Endothelial cell of umbilical vein (primary cell): ENCODE measurements around the gene LHX3. TPM values are rescaled to one million over a fixed set of nuclear protein-coding genes. Genes with fewer than 3 reads are reported as not detected.

Experiments
- BruUV-seq: library from RNA; stranded (reverse); fragments of 400-500 nt; replicated peaks from 2 replicates; lab custom pipeline; 2021; lab: Mats Ljungman, UMichigan
- CTCF ChIA-PET: fragments of 300-600, 350-600 bp; sonication (Branson Sonifier 250); formaldehyde crosslinking; loops from one replicate; lab custom pipeline; 2021; ENCODE audit warnings: antibody characterized with exemption, inconsistent platforms; lab: Charles Lee
- POLR2A ChIA-PET: fragments of 300-600, 350-600 bp; sonication (Branson Sonifier 250); formaldehyde crosslinking; loops from one replicate; lab custom pipeline; 2021; ENCODE audit warnings: antibody characterized with exemption, inconsistent platforms; lab: Charles Lee
- DNase-seq: peaks from one replicate; pipeline ENCODE4 v3.0.0-alpha.2; 2011; ENCODE audit warnings: low read depth, low spot score
- FAIRE-seq: peaks from 2 replicates; lab custom pipeline; 2011; peaks lifted over from hg19 to GRCh38; lab: Jason Lieb, UNC
- H2AFZ ChIP-seq: 2 replicates; pipeline ENCODE4 v1.6.0; 2012; ENCODE audit warnings: low read depth, low read length, control low read depth, inconsistent platforms
- H3K27ac ChIP-seq: 2 replicates; pipeline ENCODE4 v1.5.1; 2011; ENCODE audit warnings: low read depth, mild to moderate bottlenecking, control low read depth, low read length, moderate library complexity; ENCODE audit not compliant: insufficient read depth
- H3K27me3 ChIP-seq, 2 experiments: 2 replicates each; pipeline versions ENCODE4 v1.6.0 to v1.6.1; 2011; ENCODE audit warnings: low read length in 2 of 2, mixed read lengths in 1 of 2; ENCODE audit not compliant: control insufficient read depth in 2 of 2, insufficient read depth in 2 of 2
- H3K36me3 ChIP-seq, 2 experiments: 2 replicates in 1 of 2; 3 replicates in 1 of 2; pipeline ENCODE4 v1.5.1; 2011; ENCODE audit warnings: low read length in 2 of 2, mild to moderate bottlenecking in 1 of 2, moderate library complexity in 1 of 2; ENCODE audit not compliant: control insufficient read depth in 2 of 2, insufficient read depth in 2 of 2; ENCODE audit errors: extremely low read depth in 1 of 2
- H3K4me1 ChIP-seq: 3 replicates; pipeline ENCODE4 v1.5.1; 2011; ENCODE audit warnings: mild to moderate bottlenecking, low read length; ENCODE audit not compliant: control insufficient read depth, insufficient read depth; ENCODE audit errors: extremely low read depth
- H3K4me2 ChIP-seq: 2 replicates; pipeline ENCODE4 v1.6.1; 2011; ENCODE audit warnings: low read length, control low read depth, mixed read lengths; ENCODE audit not compliant: insufficient read depth
- H3K4me3 ChIP-seq, 3 experiments: fragments of 200-600 bp in 1 of 3; sonication (generic), shearing (Covaris generic) in 1 of 3; replicated peaks in 1 of 3; 2 replicates each; pipeline ENCODE4 v1.5.1; 2011 to 2016; ENCODE audit warnings: control low read depth in 3 of 3, low read length in 3 of 3, mild to moderate bottlenecking in 2 of 3, inconsistent platforms in 1 of 3, low read depth in 1 of 3, moderate library complexity in 1 of 3; ENCODE audit not compliant: insufficient read depth in 1 of 3
- H3K79me2 ChIP-seq: 2 replicates; pipeline ENCODE4 v1.6.0; 2012; ENCODE audit warnings: low read length, inconsistent platforms; ENCODE audit not compliant: control insufficient read depth, insufficient read depth
- H3K9ac ChIP-seq: replicated peaks from 2 replicates; pipeline ENCODE3; 2011; ENCODE audit warnings: low read length, control low read depth; ENCODE audit not compliant: insufficient read depth; ENCODE audit errors: extremely low read depth
- H3K9me1 ChIP-seq: replicated peaks from 3 replicates; pipeline ENCODE4 v1.6.0; 2011; ENCODE audit warnings: mild to moderate bottlenecking, low read length; ENCODE audit not compliant: control insufficient read depth, insufficient read depth; ENCODE audit errors: extremely low read depth
- H3K9me3 ChIP-seq: replicated peaks from 2 replicates; pipeline ENCODE4 v1.5.1; 2012; ENCODE audit warnings: low read length, inconsistent platforms; ENCODE audit not compliant: control insufficient read depth, insufficient read depth
- H4K20me1 ChIP-seq: replicated peaks from 2 replicates; pipeline ENCODE3; 2011; ENCODE audit warnings: mild to moderate bottlenecking, low read length; ENCODE audit not compliant: control insufficient read depth, insufficient read depth; ENCODE audit errors: extremely low read depth
- EZH2 ChIP-seq: IDR thresholded peaks from 2 replicates; pipeline ENCODE4 v1.6.1; 2012; ENCODE audit warnings: borderline replicate concordance, low read depth, mild to moderate bottlenecking, moderate library complexity, low read length, inconsistent platforms; ENCODE audit not compliant: severe bottlenecking
- FOS ChIP-seq: IDR thresholded peaks from 2 replicates; pipeline ENCODE4 v1.6.1; 2011; ENCODE audit warnings: mild to moderate bottlenecking, low read length, moderate library complexity, borderline replicate concordance; ENCODE audit not compliant: insufficient read depth
- GATA2 ChIP-seq: IDR thresholded peaks from 2 replicates; pipeline ENCODE4 v1.7.0; 2011; ENCODE audit warnings: low read depth, mild to moderate bottlenecking, moderate library complexity, mixed read lengths, low read length; ENCODE audit not compliant: insufficient read length, insufficient read depth
- JUN ChIP-seq: IDR thresholded peaks from 2 replicates; pipeline ENCODE4 v1.6.1; 2011; ENCODE audit warnings: borderline replicate concordance, low read depth; ENCODE audit not compliant: insufficient read length, insufficient read depth
- MYC ChIP-seq: IDR thresholded peaks from one replicate; pipeline ENCODE4 v1.6.1; 2011; ENCODE audit warnings: mild to moderate bottlenecking, low read depth, low read length
- POLR2A ChIP-seq: IDR thresholded peaks from 2 replicates; pipeline ENCODE4 v1.6.1; 2012; ENCODE audit warnings: low read depth, mild to moderate bottlenecking, control low read depth, low read length
- POLR2AphosphoS5 ChIP-seq: IDR thresholded peaks from 2 replicates; pipeline ENCODE4 v1.6.1; 2012; ENCODE audit warnings: low read depth, mild to moderate bottlenecking, control low read depth, low read length, moderate library complexity; ENCODE audit not compliant: insufficient read depth
- dilution Hi-C: fragments of 300-500 bp; cut with MboI; formaldehyde crosslinking; loops from one replicate; pipeline ENCODE4 v1.15.0; 2019; ENCODE audit warnings: low sequenced_read_pairs; ENCODE audit not compliant: extremely low pct_ligation_motif_present
- intact Hi-C: fragments of 100-400 bp; cut with micrococcal nuclease; formaldehyde crosslinking; loops from one replicate; pipeline ENCODE4 v1.10.0; 2022
- polyA plus RNA-seq, 4 experiments: library from polyadenylated mRNA; depleted of rRNA in 3 of 4; stranded (reverse) in 3 of 4; unstranded in 1 of 4; fragments of >200 nt; gene quantifications; 2 replicates each; pipeline versions ENCODE4 v1.2.1 to v1.2.3, GENCODE V29; 2011 to 2012; ENCODE audit warnings: missing spikeins in 1 of 4
- total RNA-seq: library from RNA; stranded (reverse); gene quantifications from 2 replicates; pipeline ENCODE4 v1.2.3, GENCODE V29; 2021
- TF ChIP-seq, protein P1 (sequence below), 2 donors: IDR thresholded peaks; 1 replicate in 1 of 2; 2 replicates in 1 of 2; pipeline ENCODE4 v1.5.1; 2011; ENCODE audit warnings: low read length in 2 of 2, mild to moderate bottlenecking in 2 of 2, moderate library complexity in 2 of 2, control low read depth in 1 of 2, inconsistent platforms in 1 of 2, low read depth in 1 of 2; ENCODE audit not compliant: insufficient read depth in 1 of 2; ENCODE audit errors: extremely low read depth in 1 of 2
- TF ChIP-seq, protein P2 (sequence below): IDR thresholded peaks from 2 replicates; pipeline ENCODE4 v1.6.1; 2011; ENCODE audit not compliant: insufficient read depth, insufficient read length

The LHX3 gene
- total and polyA plus RNA-seq, 2 donors (not counting 3 experiments of a cell fraction or from before 2014, with no cell fraction given): not detected

DNA sequence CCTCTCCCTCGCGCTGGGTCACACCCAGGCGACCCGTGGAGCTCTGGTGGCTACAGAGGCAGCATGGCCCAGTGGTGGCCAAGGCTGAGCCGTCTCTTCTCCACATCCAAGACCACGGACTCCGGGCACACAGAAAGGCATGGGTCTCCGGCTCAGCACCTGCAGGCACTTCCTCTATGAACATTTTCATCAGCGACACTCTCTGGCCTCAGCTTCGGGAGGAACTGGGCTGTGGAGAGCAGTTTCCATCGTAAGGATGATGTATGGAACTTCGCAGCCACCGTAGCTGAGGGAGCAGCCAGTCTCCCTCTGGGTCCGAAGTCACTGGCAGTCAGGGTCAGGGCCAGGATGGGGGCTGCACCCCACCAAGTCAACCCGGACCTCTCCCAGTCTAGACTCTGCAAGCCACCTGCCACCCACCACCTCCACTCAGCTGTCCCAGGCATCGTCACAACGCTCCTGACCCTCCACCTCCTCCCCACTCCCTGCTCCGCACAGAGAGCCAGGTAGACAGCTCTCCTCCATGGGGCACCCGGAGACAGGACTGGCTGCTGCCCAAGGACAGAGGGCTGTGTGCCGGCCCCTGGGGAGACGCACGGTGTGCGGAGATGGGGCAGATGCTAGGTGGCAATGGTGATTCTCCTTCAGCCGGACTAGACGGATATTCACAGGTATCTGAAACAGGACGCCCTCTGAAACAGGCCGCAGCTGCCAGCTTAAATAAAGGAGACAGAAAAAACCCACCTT is 31.0 kb upstream of the LHX3 start:
- Histone ChIP-seq H3K36me3 (peaks cover 0 to 7% of the 10 kb centered on the region in 2 experiments), H3K79me2 (peaks cover 3% of the 10 kb centered on the region), H3K9me3 (no peaks in the 10 kb centered on the region), H3K4me3 (no peak overlapping the region), H3K27ac (no peak overlapping the region), H3K9me1 (no peaks in the 10 kb centered on the region), H3K9ac (no peak overlapping the region), H3K4me1 (no peaks in the 10 kb centered on the region), H3K4me2 (no peak overlapping the region), H4K20me1 (no peaks in the 10 kb centered on the region), H3K27me3 (no peaks in the 10 kb centered on the region), H2AFZ (no peak overlapping the region)
- dilution Hi-C loops (no loop called here), intact Hi-C loops (no loop called here)
- FAIRE-seq: no peak
- DNase-seq: no peak
- TF ChIP-seq POLR2AphosphoS5: no peak
- TF ChIP-seq MYC: no peak
- TF ChIP-seq, protein P1, sequence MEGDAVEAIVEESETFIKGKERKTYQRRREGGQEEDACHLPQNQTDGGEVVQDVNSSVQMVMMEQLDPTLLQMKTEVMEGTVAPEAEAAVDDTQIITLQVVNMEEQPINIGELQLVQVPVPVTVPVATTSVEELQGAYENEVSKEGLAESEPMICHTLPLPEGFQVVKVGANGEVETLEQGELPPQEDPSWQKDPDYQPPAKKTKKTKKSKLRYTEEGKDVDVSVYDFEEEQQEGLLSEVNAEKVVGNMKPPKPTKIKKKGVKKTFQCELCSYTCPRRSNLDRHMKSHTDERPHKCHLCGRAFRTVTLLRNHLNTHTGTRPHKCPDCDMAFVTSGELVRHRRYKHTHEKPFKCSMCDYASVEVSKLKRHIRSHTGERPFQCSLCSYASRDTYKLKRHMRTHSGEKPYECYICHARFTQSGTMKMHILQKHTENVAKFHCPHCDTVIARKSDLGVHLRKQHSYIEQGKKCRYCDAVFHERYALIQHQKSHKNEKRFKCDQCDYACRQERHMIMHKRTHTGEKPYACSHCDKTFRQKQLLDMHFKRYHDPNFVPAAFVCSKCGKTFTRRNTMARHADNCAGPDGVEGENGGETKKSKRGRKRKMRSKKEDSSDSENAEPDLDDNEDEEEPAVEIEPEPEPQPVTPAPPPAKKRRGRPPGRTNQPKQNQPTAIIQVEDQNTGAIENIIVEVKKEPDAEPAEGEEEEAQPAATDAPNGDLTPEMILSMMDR (IDR thresholded peaks at IDR 0.05; ENCODE audit: extremely low read depth in 1 of 2, insufficient read depth in 1 of 2, low read depth in 1 of 2, low read length in 2 of 2): no peak
- POLR2A ChIA-PET: no interaction called here
- CTCF ChIA-PET: interaction anchor here (1.7 kb wide), 1 partner anchor 11 kb away, joined by 5 read pairs; no protein-coding TSS in a partner anchor
- BruUV-seq: no TSS peak

DNA sequence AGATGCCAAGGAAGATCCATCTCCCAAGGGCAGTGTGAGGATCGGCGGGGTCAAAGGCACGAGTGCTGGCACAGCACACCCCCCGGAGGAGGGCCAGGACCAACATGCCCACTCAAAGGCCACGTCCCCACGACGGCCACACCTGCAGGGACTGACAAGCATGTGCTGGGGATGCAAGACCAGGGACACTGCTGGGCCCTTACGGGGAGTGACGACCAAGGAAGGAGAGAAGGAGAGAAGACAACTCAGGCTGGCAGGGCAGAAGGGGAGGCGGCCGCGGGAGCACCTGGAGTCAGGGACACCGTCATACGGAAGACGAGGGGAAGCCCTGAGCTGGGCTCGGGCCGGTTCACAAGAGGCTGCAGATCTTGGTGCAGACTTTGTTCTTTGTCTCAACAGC is 30.2 kb upstream of the LHX3 start:
- Histone ChIP-seq H2AFZ (no peak overlapping the region), H3K9me3 (no peaks in the 10 kb centered on the region), H3K4me2 (no peak overlapping the region), H3K9me1 (no peaks in the 10 kb centered on the region), H4K20me1 (no peaks in the 10 kb centered on the region), H3K27me3 (no peaks in the 10 kb centered on the region), H3K79me2 (no peaks in the 10 kb centered on the region), H3K9ac (no peak overlapping the region), H3K27ac (no peak overlapping the region), H3K4me3 (no peak overlapping the region), H3K4me1 (no peaks in the 10 kb centered on the region), H3K36me3 (peaks cover 0 to 7% of the 10 kb centered on the region in 2 experiments)
- TF ChIP-seq FOS: no peak
- no peak for TF ChIP-seq GATA2
- TF ChIP-seq POLR2A: no peak
- TF ChIP-seq, protein P2, sequence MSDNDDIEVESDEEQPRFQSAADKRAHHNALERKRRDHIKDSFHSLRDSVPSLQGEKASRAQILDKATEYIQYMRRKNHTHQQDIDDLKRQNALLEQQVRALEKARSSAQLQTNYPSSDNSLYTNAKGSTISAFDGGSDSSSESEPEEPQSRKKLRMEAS: no peak
- no peak for TF ChIP-seq EZH2
- no peak for TF ChIP-seq MYC
- TF ChIP-seq, protein P1 (IDR thresholded peaks at IDR 0.05; ENCODE audit: extremely low read depth in 1 of 2, insufficient read depth in 1 of 2, low read depth in 1 of 2, low read length in 2 of 2): no peak
- no peak for TF ChIP-seq JUN
- no peak for TF ChIP-seq POLR2AphosphoS5
- ChIA-PET POLR2A (no interaction called here), CTCF (interaction anchor here (1.7 kb wide), 1 partner anchor 10 kb away, joined by 5 read pairs; no protein-coding TSS in a partner anchor)
- no peak for FAIRE-seq
- no TSS peak for BruUV-seq
- DNase-seq: no peak
- dilution Hi-C loops: no loop called here
- intact Hi-C loops: no loop called here
